Thyroid gland (tissue), 4 donors: ENCODE results near the gene SKI. TPM values are rescaled to one million over a fixed set of nuclear protein-coding genes. Genes with fewer than 3 reads are reported as not detected.

ENCODE experiments used
- DNase-seq, 2 donors: peaks; one replicate each; pipeline ENCODE4 v3.0.0-alpha.2; 2019
- H3K27ac ChIP-seq, 3 donors: fragments of 200-600 bp; sonication (generic); 1 replicate in 2 of 3; 2 replicates in 1 of 3; pipeline ENCODE4 v1.5.1; 2016 to 2019; ENCODE audit warnings: mild to moderate bottlenecking in 1 of 3, moderate library complexity in 1 of 3
- H3K27me3 ChIP-seq: fragments of 200-600 bp; sonication (generic); one replicate; pipeline ENCODE4 v1.5.1; 2019
- H3K36me3 ChIP-seq, 2 donors: fragments of 200-600 bp; sonication (generic); one replicate each; pipeline ENCODE4 v1.5.1; 2016 to 2019
- H3K4me1 ChIP-seq, 2 donors: fragments of 200-600 bp; sonication (generic); one replicate each; pipeline ENCODE4 v1.5.1; 2017 to 2019
- H3K4me3 ChIP-seq, 3 donors: fragments of 200-600 bp; sonication (generic); replicated peaks in 1 of 3; 1 replicate in 2 of 3; 2 replicates in 1 of 3; pipeline ENCODE4 v1.5.1; 2016; ENCODE audit warnings: mild to moderate bottlenecking in 1 of 3
- H3K9me3 ChIP-seq: fragments of 200-600 bp; sonication (generic); one replicate; pipeline ENCODE4 v1.5.1; 2017
- CTCF ChIP-seq, 6 experiments: fragments of 200-600 bp in 3 of 6; fragments of 450-650 bp in 3 of 6; sonication (generic) in 3 of 6; IDR thresholded peaks; one replicate each; pipeline ENCODE4 v1.5.1; 2016 to 2019; ENCODE audit warnings: antibody characterized with exemption in 6 of 6, mild to moderate bottlenecking in 2 of 6, inconsistent platforms in 1 of 6, moderate library complexity in 1 of 6
- POLR2A ChIP-seq, 2 donors: fragments of 450-650 bp; IDR thresholded peaks; one replicate each; pipeline ENCODE4 v1.6.1; 2017; ENCODE audit warnings: antibody characterized with exemption in 2 of 2, mild to moderate bottlenecking in 2 of 2, moderate library complexity in 1 of 2
- WGBS, 2 donors: methylation state at CpG; one replicate each; pipeline ENCODE4 v1.1.5; 2017; 5-methylcytosine and 5-hydroxymethylcytosine counted together
- intact Hi-C: fragments of 100-400 bp; cut with DNase I; formaldehyde crosslinking; loops from one replicate; pipeline ENCODE4 v1.15.1; 2023
- total RNA-seq, 4 donors: library from RNA; depleted of rRNA; stranded (reverse); fragments of >200 nt; gene quantifications; one replicate each; pipeline ENCODE4 v1.2.3, GENCODE V29; 2016

Gene SKI
- total RNA-seq, 4 donors from 2014 or later, result 31.4 to 59.6 (median 39.9) TPM

- TF ChIP-seq CTCF (IDR thresholded peaks at IDR 0.05) (no peak), POLR2A (IDR thresholded peaks at IDR 0.05) (no peak)
- no peak for DNase-seq
- H3K4me3 ChIP-seq, result no peak overlapping the region
- no peaks in the 10 kb centered on the region for H3K27me3 ChIP-seq
- WGBS, 2 donors, result 92 to 93% methylated on average over 16 to 18 of the region's 20 CpGs
- intact Hi-C loops, result no loop called here
- H3K4me1 ChIP-seq, result peaks cover 15 to 35% of the 10 kb centered on the region in 2 donors
- no peaks in the 10 kb centered on the region for H3K9me3 ChIP-seq
- H3K27ac ChIP-seq, result no peak overlapping the region
- H3K36me3 ChIP-seq, result peaks cover 51 to 53% of the 10 kb centered on the region in 2 donors
These were observed 80.7 kb downstream of the SKI start for GRCh38 chr1:2308844-2309243.

GRCh38 chr1:2310332-2311183, 82.4 kb downstream of the SKI start:
- DNase-seq, result no peak
- 63 to 100% methylated on average over 5 to 12 of the region's 28 CpGs for WGBS, 2 donors
- Histone ChIP-seq H3K9me3 (no peaks in the 10 kb centered on the region), H3K4me3 (no peak overlapping the region), H3K4me1 (peaks cover 22 to 47% of the 10 kb centered on the region in 2 donors), H3K27ac (peak overlapping the region in 2 of 3 donors; percentile 73 to 95), H3K36me3 (peaks cover 35% of the 10 kb centered on the region in 2 donors), H3K27me3 (no peaks in the 10 kb centered on the region)
- TF ChIP-seq POLR2A (IDR thresholded peaks at IDR 0.05) (no peak), CTCF (IDR thresholded peaks at IDR 0.05) (no peak)
- intact Hi-C loops, result loop anchor here (10.0 kb wide), 1 partner anchor 74 kb away; no protein-coding TSS in a partner anchor

GRCh38 chr1:2311184-2312032, 83.3 kb downstream of the SKI start:
- Histone ChIP-seq H3K36me3 (peaks cover 26 to 27% of the 10 kb centered on the region in 2 donors), H3K9me3 (no peaks in the 10 kb centered on the region), H3K27me3 (no peaks in the 10 kb centered on the region), H3K4me3 (no peak overlapping the region), H3K4me1 (peaks cover 22 to 56% of the 10 kb centered on the region in 2 donors), H3K27ac (peak overlapping the region; percentile 70 to 95 (median 73))
- peak in 5 of 6 experiments; percentile 6 to 34 (median 17) for TF ChIP-seq CTCF (IDR thresholded peaks at IDR 0.05)
- TF ChIP-seq POLR2A (IDR thresholded peaks at IDR 0.05), result no peak
- intact Hi-C loops, result loop anchor here (10.0 kb wide), 1 partner anchor 73 kb away; no protein-coding TSS in a partner anchor
- DNase-seq, result peak; percentile 65 to 73
- 33 to 52% methylated on average over 4 to 19 of the region's 21 CpGs for WGBS, 2 donors

- Histone ChIP-seq H3K27ac (peak overlapping the region; percentile 70 to 95 (median 73)), H3K4me3 (no peak overlapping the region), H3K9me3 (no peaks in the 10 kb centered on the region), H3K36me3 (peaks cover 19 to 20% of the 10 kb centered on the region in 2 donors), H3K27me3 (no peaks in the 10 kb centered on the region), H3K4me1 (peaks cover 22 to 61% of the 10 kb centered on the region in 2 donors)
- WGBS, 2 donors, result 56 to 80% methylated on average over 5 to 9 of the region's 10 CpGs
- intact Hi-C loops, result loop anchor here (10.0 kb wide), 1 partner anchor 73 kb away; no protein-coding TSS in a partner anchor
- DNase-seq, result no peak
- TF ChIP-seq POLR2A (IDR thresholded peaks at IDR 0.05), result no peak
- TF ChIP-seq CTCF (IDR thresholded peaks at IDR 0.05), result no peak
These were observed 84.0 kb downstream of the SKI start for GRCh38 chr1:2312160-2312514.
